ENCODE results near the gene CR1. TPM values are rescaled to one million over a fixed set of nuclear protein-coding genes. Genes with fewer than 3 reads are reported as not detected.

CR1 gene
- total and polyA plus RNA-seq, 9 of the 15 experiments (the other 6 are each of a cell fraction or from before 2014, with no cell fraction given) = 0.07 to 0.47 (median 0.18) TPM

DNA sequence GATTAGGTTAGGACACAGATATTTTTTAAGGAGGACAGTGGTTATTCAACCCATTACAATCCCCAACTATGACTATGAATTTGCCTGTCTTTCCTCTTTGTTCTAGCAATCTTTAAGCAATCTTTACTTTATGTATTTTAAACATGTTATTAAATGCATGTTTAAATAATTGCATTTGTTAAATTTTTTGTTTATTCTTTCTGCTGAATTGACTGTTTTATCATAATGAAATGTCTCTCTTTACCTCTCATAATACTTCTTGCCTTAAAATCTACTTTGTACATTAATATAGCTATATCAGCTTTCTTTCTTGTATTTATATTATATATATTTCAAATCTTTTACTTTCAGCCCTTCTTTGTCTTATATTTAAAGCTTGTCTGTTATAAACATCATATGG lies 195.1 kb downstream of the CR1 start (continued):
- TF ChIP-seq PHB (CRISPR knock-in tag; IDR thresholded peaks at IDR 0.05) = no peak
- TF ChIP-seq, protein P1, sequence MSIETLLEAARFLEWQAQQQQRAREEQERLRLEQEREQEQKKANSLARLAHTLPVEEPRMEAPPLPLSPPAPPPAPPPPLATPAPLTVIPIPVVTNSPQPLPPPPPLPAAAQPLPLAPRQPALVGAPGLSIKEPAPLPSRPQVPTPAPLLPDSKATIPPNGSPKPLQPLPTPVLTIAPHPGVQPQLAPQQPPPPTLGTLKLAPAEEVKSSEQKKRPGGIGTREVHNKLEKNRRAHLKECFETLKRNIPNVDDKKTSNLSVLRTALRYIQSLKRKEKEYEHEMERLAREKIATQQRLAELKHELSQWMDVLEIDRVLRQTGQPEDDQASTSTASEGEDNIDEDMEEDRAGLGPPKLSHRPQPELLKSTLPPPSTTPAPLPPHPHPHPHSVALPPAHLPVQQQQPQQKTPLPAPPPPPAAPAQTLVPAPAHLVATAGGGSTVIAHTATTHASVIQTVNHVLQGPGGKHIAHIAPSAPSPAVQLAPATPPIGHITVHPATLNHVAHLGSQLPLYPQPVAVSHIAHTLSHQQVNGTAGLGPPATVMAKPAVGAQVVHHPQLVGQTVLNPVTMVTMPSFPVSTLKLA (conservative IDR thresholded peaks at IDR 0.05) = 0 out of 4 replicates have a peak, but pooled peaks of 1 of the 2 experiments have one; percentile 5
- TF ChIP-seq MAFK (IDR thresholded peaks at IDR 0.05; ENCODE audit: low read length) = peak; percentile 21; the same call in 1 of the 2 replicates

Other genes starting within 250 kb of the CR1 start
- 98.4 and 112 TPM in 2 replicates for gene CD55, start 174.5 kb upstream of the CR1 start, total RNA-seq (2014; rRNA removed)
- gene CD55, start 174.5 kb upstream of the CR1 start, total RNA-seq (2014; rRNA removed; fragmentation: Illumina TruSeq; extraction: Trizol) = 96.2 and 124 TPM in 2 replicates
- 81.5 and 84.0 TPM in 2 replicates for gene CD55, start 174.5 kb upstream of the CR1 start, total RNA-seq (2015; rRNA removed; fragmentation: Illumina TruSeq; extraction: Trizol)
- 96.0 and 104 TPM in 2 replicates for gene CD55, start 174.5 kb upstream of the CR1 start, total RNA-seq (2021)
- gene CD55, start 174.5 kb upstream of the CR1 start, polyA plus RNA-seq (2011; rRNA removed) = 137 and 150 TPM in 2 replicates
- gene CD55, start 174.5 kb upstream of the CR1 start, polyA plus RNA-seq (2014; fragmentation: Illumina TruSeq; extraction: Trizol) = 94.8 and 144 TPM in 2 replicates
- 10 to 100 TPM; 17.7 to 29.4 TPM for gene CD55, start 174.5 kb upstream of the CR1 start, polyA plus RNA-seq (2014; fragmentation: Nextera tagmentation; extraction: Ambion mirVana)
- 97.0 and 98.6 TPM in 2 replicates for gene CD55, start 174.5 kb upstream of the CR1 start, polyA plus RNA-seq (2014; rRNA removed)
- 0.32 and 0.33 TPM in 2 replicates for gene CR2, start 41.8 kb upstream of the CR1 start, total RNA-seq (2014; rRNA removed)
- gene CR2, start 41.8 kb upstream of the CR1 start, total RNA-seq (2014; rRNA removed; fragmentation: Illumina TruSeq; extraction: Trizol) = 0.44 and 0.45 TPM in 2 replicates
- gene CR2, start 41.8 kb upstream of the CR1 start, total RNA-seq (2015; rRNA removed; fragmentation: Illumina TruSeq; extraction: Trizol) = 0.07 and 0.11 TPM in 2 replicates
- 0.51 and 0.66 TPM in 2 replicates for gene CR2, start 41.8 kb upstream of the CR1 start, total RNA-seq (2021)
- 0.57 and 0.72 TPM in 2 replicates for gene CR2, start 41.8 kb upstream of the CR1 start, polyA plus RNA-seq (2011; rRNA removed)
- gene CR2, start 41.8 kb upstream of the CR1 start, polyA plus RNA-seq (2014; fragmentation: Illumina TruSeq; extraction: Trizol) = 0.44 and 0.67 TPM in 2 replicates
- gene CR2, start 41.8 kb upstream of the CR1 start, polyA plus RNA-seq (2014; fragmentation: Nextera tagmentation; extraction: Ambion mirVana) = under 1 TPM; 0.25 to 0.27 TPM
- gene CR2, start 41.8 kb upstream of the CR1 start, polyA plus RNA-seq (2014; rRNA removed) = 0.36 and 0.37 TPM in 2 replicates
- 10.1 and 11.9 TPM in 2 replicates for gene CR1L, start 149.0 kb downstream of the CR1 start, total RNA-seq (2014; rRNA removed)
- gene CR1L, start 149.0 kb downstream of the CR1 start, total RNA-seq (2014; rRNA removed; fragmentation: Illumina TruSeq; extraction: Trizol) = 22.6 and 26.2 TPM in 2 replicates
- 12.7 and 14.2 TPM in 2 replicates for gene CR1L, start 149.0 kb downstream of the CR1 start, total RNA-seq (2015; rRNA removed; fragmentation: Illumina TruSeq; extraction: Trizol)
- gene CR1L, start 149.0 kb downstream of the CR1 start, total RNA-seq (2021) = 30.0 and 33.7 TPM in 2 replicates
- gene CR1L, start 149.0 kb downstream of the CR1 start, polyA plus RNA-seq (2011; rRNA removed) = 37.8 and 45.4 TPM in 2 replicates
- 37.0 and 51.1 TPM in 2 replicates for gene CR1L, start 149.0 kb downstream of the CR1 start, polyA plus RNA-seq (2014; fragmentation: Illumina TruSeq; extraction: Trizol)
- 10 to 100 TPM; 53.4 to 74.8 TPM for gene CR1L, start 149.0 kb downstream of the CR1 start, polyA plus RNA-seq (2014; fragmentation: Nextera tagmentation; extraction: Ambion mirVana)
- gene CR1L, start 149.0 kb downstream of the CR1 start, polyA plus RNA-seq (2014; rRNA removed) = 34.3 and 35.1 TPM in 2 replicates